T follicular helper cell (primary cell): ENCODE data around the gene ALLC.
"Not testable (repeated sequence)": the region's sequence is repeated elsewhere in the genome, so short reads cannot be mapped to it uniquely, and the experiment has no call there.

Experiments used
- DNase-seq: peaks from one replicate; pipeline ENCODE4 v3.0.0-alpha.2; 2020; ENCODE audit warnings: low read depth
- total RNA-seq, 2 experiments: gene quantifications; one replicate each; lab custom pipeline; 2026; lab: John Stamatoyannopoulos, UW

Gene ALLC
- 0 reads per million in 2 experiments for total RNA-seq

GRCh38 chr2:3657881-3658280, at the start of gene ALLC:
Gene ALLC, plus strand, starts transcription at chr2:3658200. Its CDS starts 12,958 bp downstream, at chr2:3671158.
- no peak for DNase-seq

GRCh38 chr2:3608373-3609278, 49.4 kb upstream of the ALLC start:
- no peak for DNase-seq

- not testable (repeated sequence) for DNase-seq
Measured at GRCh38 chr2:3609279-3609673, 48.7 kb upstream of the ALLC start.

GRCh38 chr2:3610415-3610814, 47.6 kb upstream of the ALLC start:
- no peak for DNase-seq

- no peak for DNase-seq
Measured at GRCh38 chr2:3610881-3611505, 47.0 kb upstream of the ALLC start.

- DNase-seq: no peak
Measured at GRCh38 chr2:3611589-3611988, 46.4 kb upstream of the ALLC start.

- DNase-seq: no peak
Measured at GRCh38 chr2:3612639-3613523, 45.1 kb upstream of the ALLC start.

- no peak for DNase-seq
Measured at GRCh38 chr2:3613524-3613905, 44.5 kb upstream of the ALLC start.

GRCh38 chr2:3614743-3615142, 43.3 kb upstream of the ALLC start:
- DNase-seq: not testable (repeated sequence)

- DNase-seq: not testable (repeated sequence)
Measured at GRCh38 chr2:3615541-3616200, 42.3 kb upstream of the ALLC start.

- not testable (repeated sequence) for DNase-seq
Measured at GRCh38 chr2:3616435-3617197, 41.4 kb upstream of the ALLC start.

GRCh38 chr2:3617198-3617890, 40.7 kb upstream of the ALLC start:
- DNase-seq: no peak

- no peak for DNase-seq
Measured at GRCh38 chr2:3618367-3618766, 39.6 kb upstream of the ALLC start.

- no peak for DNase-seq
Measured at GRCh38 chr2:3619033-3619432, 39.0 kb upstream of the ALLC start.

- DNase-seq: not testable (repeated sequence)
Measured at GRCh38 chr2:3619661-3620060, 38.3 kb upstream of the ALLC start.

- no peak for DNase-seq
Measured at GRCh38 chr2:3620834-3621233, 37.2 kb upstream of the ALLC start.

- DNase-seq: no peak
Measured at GRCh38 chr2:3622967-3623366, 35.0 kb upstream of the ALLC start.

- no peak for DNase-seq
Measured at GRCh38 chr2:3624059-3624794, 33.8 kb upstream of the ALLC start.

- no peak for DNase-seq
Measured at GRCh38 chr2:3625186-3625585, 32.8 kb upstream of the ALLC start.
